ENCODE results near the gene TACC2. TPM values are rescaled to one million over a fixed set of nuclear protein-coding genes. Genes with fewer than 3 reads are reported as not detected.

TACC2 gene
- total RNA-seq, 3 donors from 2014 or later: 26.1 to 30.5 (median 28.5) TPM

- no peak overlapping the region for H3K4me3 ChIP-seq
- H3K9me3 ChIP-seq: no peaks in the 10 kb centered on the region
- no peaks in the 10 kb centered on the region for H3K4me1 ChIP-seq
- no peaks in the 10 kb centered on the region for H3K36me3 ChIP-seq
- no peaks in the 10 kb centered on the region for H3K27me3 ChIP-seq
- H3K27ac ChIP-seq: no peak overlapping the region
- DNase-seq (ENCODE audit: low spot score in 2 of 2): no peak
- TF ChIP-seq POLR2A (IDR thresholded peaks at IDR 0.05): no peak
- TF ChIP-seq CTCF (IDR thresholded peaks at IDR 0.05): no peak
- TF ChIP-seq POLR2AphosphoS5 (IDR thresholded peaks at IDR 0.05): no peak
- intact Hi-C loops (cut with DNase I; ENCODE audit: low total_unique reads): loop anchor here (10.0 kb wide), 1 partner anchor 271 kb away; the partner anchor contains the start of gene DMBT1
These were observed 305.0 kb downstream of the TACC2 start for GRCh38 chr10:122293961-122294380.

GRCh38 chr10:122294511-122295450 is 305.8 kb downstream of the TACC2 start:
- TF ChIP-seq CTCF (IDR thresholded peaks at IDR 0.05): no peak
- no peak for TF ChIP-seq POLR2AphosphoS5 (IDR thresholded peaks at IDR 0.05)
- TF ChIP-seq POLR2A (IDR thresholded peaks at IDR 0.05): no peak
- intact Hi-C loops (cut with DNase I; ENCODE audit: low total_unique reads): loop anchor here (10.0 kb wide), 1 partner anchor 270 kb away; the partner anchor contains the start of gene DMBT1

GRCh38 chr10:122295451-122295809 is 306.5 kb downstream of the TACC2 start:
- TF ChIP-seq POLR2AphosphoS5 (IDR thresholded peaks at IDR 0.05) (no peak), CTCF (IDR thresholded peaks at IDR 0.05) (no peak), POLR2A (IDR thresholded peaks at IDR 0.05) (no peak)
- H3K4me3 ChIP-seq: no peak overlapping the region
- H3K9me3 ChIP-seq: no peaks in the 10 kb centered on the region
- intact Hi-C loops (cut with DNase I; ENCODE audit: low total_unique reads): loop anchor here (10.0 kb wide), 1 partner anchor 269 kb away; the partner anchor contains the start of gene DMBT1
- no peaks in the 10 kb centered on the region for H3K27me3 ChIP-seq
- H3K4me1 ChIP-seq: no peaks in the 10 kb centered on the region
- H3K36me3 ChIP-seq: no peaks in the 10 kb centered on the region
- no peak for DNase-seq (ENCODE audit: low spot score in 2 of 2)
- no peak overlapping the region for H3K27ac ChIP-seq

More at GRCh38 chr10:122294511-122295450, 305.8 kb downstream of the TACC2 start:
- H3K4me3 ChIP-seq: no peak overlapping the region
- H3K4me1 ChIP-seq: no peaks in the 10 kb centered on the region
- H3K36me3 ChIP-seq: no peaks in the 10 kb centered on the region
- no peaks in the 10 kb centered on the region for H3K27me3 ChIP-seq
- no peak for DNase-seq (ENCODE audit: low spot score in 2 of 2)
- no peak overlapping the region for H3K27ac ChIP-seq
- H3K9me3 ChIP-seq: no peaks in the 10 kb centered on the region

GRCh38 chr10:122296363-122297120 is 307.6 kb downstream of the TACC2 start:
- TF ChIP-seq CTCF (IDR thresholded peaks at IDR 0.05) (no peak), POLR2A (IDR thresholded peaks at IDR 0.05) (no peak), POLR2AphosphoS5 (IDR thresholded peaks at IDR 0.05) (no peak)
- intact Hi-C loops (cut with DNase I; ENCODE audit: low total_unique reads): loop anchor here (10.0 kb wide), 1 partner anchor 268 kb away; the partner anchor contains the start of gene DMBT1
- Histone ChIP-seq H3K4me3 (no peak overlapping the region), H3K27ac (no peak overlapping the region), H3K9me3 (no peaks in the 10 kb centered on the region), H3K27me3 (no peaks in the 10 kb centered on the region), H3K36me3 (no peaks in the 10 kb centered on the region), H3K4me1 (no peaks in the 10 kb centered on the region)
- DNase-seq (ENCODE audit: low spot score in 2 of 2): no peak
